Kidney (tissue), 14 donors: ENCODE results near the gene SCIMP. TPM values are rescaled to one million over a fixed set of nuclear protein-coding genes. Genes with fewer than 3 reads are reported as not detected.
"Not testable (repeated sequence)": the region's sequence is repeated elsewhere in the genome, so short reads cannot be mapped to it uniquely, and the experiment has no call there.

Experiments
- DNase-seq, 5 donors: peaks; one replicate each; pipeline ENCODE4 v3.0.0-alpha.2; 2013 to 2020
- FAIRE-seq: peaks from 2 replicates; lab custom pipeline; 2012; peaks lifted over from hg19 to GRCh38; lab: Jason Lieb, UNC
- H3K27ac ChIP-seq, 2 donors: one replicate each; pipeline ENCODE4 v1.7.0; 2013; ENCODE audit warnings: low read depth in 2 of 2, low read length in 2 of 2, inconsistent platforms in 1 of 2
- H3K27me3 ChIP-seq: one replicate; pipeline ENCODE4 v1.7.1; 2013; ENCODE audit warnings: low read length, inconsistent platforms; ENCODE audit not compliant: control insufficient read depth, insufficient read depth
- H3K36me3 ChIP-seq, 3 donors: one replicate each; pipeline versions ENCODE4 v1.7.0 to v1.7.1; 2013; ENCODE audit warnings: low read length in 3 of 3, control low read depth in 1 of 3, inconsistent platforms in 1 of 3; ENCODE audit not compliant: insufficient read depth in 3 of 3, control insufficient read depth in 2 of 3
- H3K4me1 ChIP-seq, 3 donors: one replicate each; pipeline versions ENCODE4 v1.7.0 to v1.7.1; 2013; ENCODE audit warnings: low read length in 3 of 3, inconsistent platforms in 1 of 3, low read depth in 1 of 3; ENCODE audit not compliant: control insufficient read depth in 2 of 3, insufficient read depth in 2 of 3
- H3K4me3 ChIP-seq, 3 donors: one replicate each; pipeline versions ENCODE4 v1.7.0 to v1.8.1; 2013; ENCODE audit warnings: low read length in 3 of 3, control low read depth in 1 of 3, inconsistent platforms in 1 of 3
- H3K9ac ChIP-seq, 3 donors: one replicate each; pipeline versions ENCODE4 v1.7.0 to v1.7.1; 2013; ENCODE audit warnings: low read length in 3 of 3, control low read depth in 1 of 3, inconsistent platforms in 1 of 3
- H3K9me3 ChIP-seq, 3 donors: one replicate each; pipeline versions ENCODE4 v1.7.0 to v1.7.1; 2013; ENCODE audit warnings: low read length in 3 of 3, control low read depth in 1 of 3, inconsistent platforms in 1 of 3; ENCODE audit not compliant: control insufficient read depth in 2 of 3, insufficient read depth in 1 of 3
- CTCF ChIP-seq: IDR thresholded peaks from 3 replicates; pipeline ENCODE4 v1.5.1; 2012; ENCODE audit warnings: mild to moderate bottlenecking, moderate library complexity, borderline replicate concordance; ENCODE audit not compliant: insufficient read depth; ENCODE audit errors: extremely low read depth
- intact Hi-C: fragments of 100-400 bp; cut with DNase I; formaldehyde crosslinking; loops from one replicate; pipeline ENCODE4 v1.11.1; 2022
- polyA plus RNA-seq: library from polyadenylated mRNA; stranded (reverse); fragments of 350-450 nt; fragmentation: Illumina TruSeq; extraction: RNeasy Lipid Tissue Mini Kit (QIAGEN cat#74804); gene quantifications from one replicate; pipeline ENCODE4 v1.2.3, GENCODE V29; 2014; ENCODE audit warnings: low read depth, low replicate concordance; ENCODE audit not compliant: insufficient read depth
- total RNA-seq: library from RNA; stranded (reverse); fragmentation: NEBNext Ultra II Directional; extraction: Animal tissue kit (Norgen Biotek cat#: 25700); gene quantifications from one replicate; pipeline ENCODE4 v1.2.1, GENCODE V29; 2021
- donor health status: control.
- donor health status: control.
- donor health status: control.
- donor health status: control.
- donor health status: control.
- donor health status: DM: yes; HTN: yes; CAD: no.
- donor health status: Normal renal cell carcinoma (clear cell type).

SCIMP gene
- total and polyA plus RNA-seq, 2 donors from 2014 or later, result 0.37 to 7.6 TPM

GRCh38 chr17:5179003-5179402, 55.7 kb downstream of the SCIMP start:
- H3K27me3 ChIP-seq, result no peaks in the 10 kb centered on the region
- no peak overlapping the region for H3K4me3 ChIP-seq
- intact Hi-C loops, result no loop called here
- H3K36me3 ChIP-seq, result peaks cover 0 to 12% (median 6%) of the 10 kb centered on the region in 3 donors
- no peak overlapping the region for H3K9ac ChIP-seq
- H3K9me3 ChIP-seq, result peaks cover 18 to 72% (median 39%) of the 10 kb centered on the region in 3 donors
- H3K27ac ChIP-seq, result no peak overlapping the region
- no peak for DNase-seq
- no peak for TF ChIP-seq CTCF
- no peak for FAIRE-seq
- H3K4me1 ChIP-seq, result no peaks in the 10 kb centered on the region

- DNase-seq, H3K27me3 ChIP-seq, H3K4me3 ChIP-seq, H3K4me1 ChIP-seq, FAIRE-seq, H3K9ac ChIP-seq, intact Hi-C loops, H3K36me3 ChIP-seq, H3K27ac ChIP-seq: not testable (repeated sequence)
- peaks cover 3 to 32% (median 5%) of the 10 kb centered on the region in 3 donors for H3K9me3 ChIP-seq
Measured at GRCh38 chr17:5175027-5175426, 59.6 kb downstream of the SCIMP start.

- H3K9me3 ChIP-seq, H3K4me3 ChIP-seq, FAIRE-seq, H3K4me1 ChIP-seq, H3K27ac ChIP-seq, DNase-seq, H3K9ac ChIP-seq, H3K27me3 ChIP-seq, H3K36me3 ChIP-seq, intact Hi-C loops: not testable (repeated sequence)
Measured at GRCh38 chr17:5165791-5166564, 68.7 kb downstream of the SCIMP start.

- Histone ChIP-seq H3K9ac (no peak overlapping the region), H3K36me3 (no peaks in the 10 kb centered on the region), H3K27ac (no peak overlapping the region), H3K9me3 (no peaks in the 10 kb centered on the region), H3K4me1 (no peaks in the 10 kb centered on the region), H3K4me3 (no peak overlapping the region), H3K27me3 (no peaks in the 10 kb centered on the region)
- no peak for DNase-seq
- intact Hi-C loops, result no loop called here
- TF ChIP-seq CTCF, result no peak
- no peak for FAIRE-seq
Measured at GRCh38 chr17:5164436-5164835, 70.2 kb downstream of the SCIMP start.

- H3K9ac ChIP-seq, H3K36me3 ChIP-seq, H3K27ac ChIP-seq, H3K4me3 ChIP-seq, H3K4me1 ChIP-seq, FAIRE-seq, H3K27me3 ChIP-seq, intact Hi-C loops, DNase-seq, H3K9me3 ChIP-seq: not testable (repeated sequence)
Measured at GRCh38 chr17:5161793-5162192, 72.9 kb downstream of the SCIMP start.

- DNase-seq, H3K27me3 ChIP-seq, intact Hi-C loops, FAIRE-seq, H3K9ac ChIP-seq, H3K27ac ChIP-seq, H3K4me1 ChIP-seq, H3K36me3 ChIP-seq, H3K4me3 ChIP-seq, H3K9me3 ChIP-seq: not testable (repeated sequence)
Measured at GRCh38 chr17:5160702-5161101, 74.0 kb downstream of the SCIMP start.
